ENCODE measurements around the gene NFE2.

- no peak for TF ChIP-seq YY1 (IDR thresholded peaks at IDR 0.05; ENCODE audit: low read depth, low read length)
- TF ChIP-seq, protein P1, sequence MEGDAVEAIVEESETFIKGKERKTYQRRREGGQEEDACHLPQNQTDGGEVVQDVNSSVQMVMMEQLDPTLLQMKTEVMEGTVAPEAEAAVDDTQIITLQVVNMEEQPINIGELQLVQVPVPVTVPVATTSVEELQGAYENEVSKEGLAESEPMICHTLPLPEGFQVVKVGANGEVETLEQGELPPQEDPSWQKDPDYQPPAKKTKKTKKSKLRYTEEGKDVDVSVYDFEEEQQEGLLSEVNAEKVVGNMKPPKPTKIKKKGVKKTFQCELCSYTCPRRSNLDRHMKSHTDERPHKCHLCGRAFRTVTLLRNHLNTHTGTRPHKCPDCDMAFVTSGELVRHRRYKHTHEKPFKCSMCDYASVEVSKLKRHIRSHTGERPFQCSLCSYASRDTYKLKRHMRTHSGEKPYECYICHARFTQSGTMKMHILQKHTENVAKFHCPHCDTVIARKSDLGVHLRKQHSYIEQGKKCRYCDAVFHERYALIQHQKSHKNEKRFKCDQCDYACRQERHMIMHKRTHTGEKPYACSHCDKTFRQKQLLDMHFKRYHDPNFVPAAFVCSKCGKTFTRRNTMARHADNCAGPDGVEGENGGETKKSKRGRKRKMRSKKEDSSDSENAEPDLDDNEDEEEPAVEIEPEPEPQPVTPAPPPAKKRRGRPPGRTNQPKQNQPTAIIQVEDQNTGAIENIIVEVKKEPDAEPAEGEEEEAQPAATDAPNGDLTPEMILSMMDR (IDR thresholded peaks at IDR 0.05; ENCODE audit: control extremely low read depth in 1 of 3, insufficient read depth in 1 of 3, low read depth in 1 of 3, low read length in 3 of 3), result no peak
- TF ChIP-seq, protein P2, sequence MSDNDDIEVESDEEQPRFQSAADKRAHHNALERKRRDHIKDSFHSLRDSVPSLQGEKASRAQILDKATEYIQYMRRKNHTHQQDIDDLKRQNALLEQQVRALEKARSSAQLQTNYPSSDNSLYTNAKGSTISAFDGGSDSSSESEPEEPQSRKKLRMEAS (IDR thresholded peaks at IDR 0.05), result no peak
- TF ChIP-seq SRF (IDR thresholded peaks at IDR 0.05; ENCODE audit: low read depth, low read length), result no peak
- no peak for TF ChIP-seq RAD21 (IDR thresholded peaks at IDR 0.05 in 1 of 2, conservative IDR thresholded peaks at IDR 0.05 in 1 of 2; ENCODE audit: low read depth in 2 of 2, low read length in 2 of 2)
- TF ChIP-seq POLR2A (IDR thresholded peaks at IDR 0.05; ENCODE audit: control extremely low read depth in 1 of 2, low read depth in 2 of 2, low read length in 2 of 2), result peak; percentile 33 to 54; a peak in 2 of 3 replicates
- TF ChIP-seq SIX5 (IDR thresholded peaks at IDR 0.05; ENCODE audit: low read depth, low read length), result no peak
- no peak for TF ChIP-seq CHD1 (IDR thresholded peaks at IDR 0.05; ENCODE audit: low read depth, low read length)
- TF ChIP-seq NRF1 (IDR thresholded peaks at IDR 0.05; ENCODE audit: low read depth, low read length), result no peak
- TF ChIP-seq, protein P3, sequence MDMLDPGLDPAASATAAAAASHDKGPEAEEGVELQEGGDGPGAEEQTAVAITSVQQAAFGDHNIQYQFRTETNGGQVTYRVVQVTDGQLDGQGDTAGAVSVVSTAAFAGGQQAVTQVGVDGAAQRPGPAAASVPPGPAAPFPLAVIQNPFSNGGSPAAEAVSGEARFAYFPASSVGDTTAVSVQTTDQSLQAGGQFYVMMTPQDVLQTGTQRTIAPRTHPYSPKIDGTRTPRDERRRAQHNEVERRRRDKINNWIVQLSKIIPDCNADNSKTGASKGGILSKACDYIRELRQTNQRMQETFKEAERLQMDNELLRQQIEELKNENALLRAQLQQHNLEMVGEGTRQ (IDR thresholded peaks at IDR 0.05; ENCODE audit: low read length), result no peak
- TF ChIP-seq JUND (IDR thresholded peaks at IDR 0.05; ENCODE audit: low read length), result no peak
- TF ChIP-seq PHF8 (conservative IDR thresholded peaks at IDR 0.05; ENCODE audit: low read depth, low read length), result no peak
- no peak for TF ChIP-seq SP1 (IDR thresholded peaks at IDR 0.05; ENCODE audit: low read depth, low read length)
- TF ChIP-seq RFX5 (IDR thresholded peaks at IDR 0.05; ENCODE audit: borderline replicate concordance, low read depth, low read length), result no peak
Observed at GRCh38 chr12:54277823-54278276, 23.0 kb downstream of the NFE2 start.

Measured in H1 (cell line).